Loucy (cell line): Measurements from ENCODE around the gene SLC30A3.

Experiments used
- H2AFZ ChIP-seq: fragments of 200-600 bp; sonication (generic); 2 replicates; pipeline ENCODE4 v1.6.0; 2016; ENCODE audit warnings: antibody characterized with exemption, mild to moderate bottlenecking, low read length, moderate library complexity
- H3F3A ChIP-seq: fragments of 200-600 bp; 2 replicates; pipeline ENCODE4 v1.6.0; 2016; ENCODE audit warnings: antibody characterized with exemption, low read depth, mild to moderate bottlenecking
- H3K27me3 ChIP-seq: fragments of 200-600 bp; sonication (generic); 2 replicates; pipeline ENCODE4 v1.6.1; 2014; ENCODE audit warnings: low read length, mild to moderate bottlenecking; ENCODE audit not compliant: insufficient read depth, poor library complexity, severe bottlenecking
- H3K36me3 ChIP-seq: fragments of 200-600 bp; sonication (generic); 2 replicates; pipeline ENCODE4 v1.6.1; 2016; ENCODE audit warnings: low read length; ENCODE audit not compliant: insufficient read depth
- H3K4me1 ChIP-seq: fragments of 200-600 bp; sonication (generic); 2 replicates; pipeline ENCODE4 v1.5.1; 2014; ENCODE audit warnings: low read length, mild to moderate bottlenecking; ENCODE audit not compliant: insufficient read depth, poor library complexity, severe bottlenecking
- H3K4me2 ChIP-seq: fragments of 200-600 bp; sonication (generic); 2 replicates; pipeline ENCODE4 v1.6.0; 2014; ENCODE audit warnings: antibody characterized with exemption, low read length, low read depth, mild to moderate bottlenecking; ENCODE audit not compliant: poor library complexity, severe bottlenecking
- H3K4me3 ChIP-seq: fragments of 200-600 bp; sonication (generic); 2 replicates; pipeline ENCODE4 v1.5.1; 2014; ENCODE audit warnings: low read length, mild to moderate bottlenecking, mixed read lengths; ENCODE audit not compliant: poor library complexity, severe bottlenecking
- H3K79me2 ChIP-seq: fragments of 200-600 bp; sonication (generic); 2 replicates; pipeline ENCODE4 v1.6.1; 2014; ENCODE audit warnings: low read length; ENCODE audit not compliant: insufficient read depth
- H3K9ac ChIP-seq: fragments of 200-600 bp; sonication (generic); 2 replicates; pipeline ENCODE4 v1.6.0; 2014; ENCODE audit warnings: mild to moderate bottlenecking, low read depth, low read length, moderate library complexity; ENCODE audit not compliant: poor library complexity, severe bottlenecking
- H3K9me2 ChIP-seq: fragments of 200-600 bp; sonication (generic); replicated peaks from 2 replicates; pipeline ENCODE4 v1.6.1; 2016; ENCODE audit warnings: low read depth, low read length, mixed read lengths
- H3K9me3 ChIP-seq: fragments of 200-600 bp; sonication (generic); 2 replicates; pipeline ENCODE4 v1.6.1; 2014; ENCODE audit warnings: mild to moderate bottlenecking, antibody characterized with exemption, low read length, low read depth; ENCODE audit not compliant: insufficient read depth
- H4K20me1 ChIP-seq: fragments of 200-600 bp; sonication (generic); 2 replicates; pipeline ENCODE4 v1.6.0; 2014; ENCODE audit warnings: antibody characterized with exemption, low read length, mild to moderate bottlenecking; ENCODE audit not compliant: insufficient read depth, poor library complexity, severe bottlenecking
- CTCF ChIP-seq: fragments of 200-600 bp; sonication (generic); conservative IDR thresholded peaks from 2 replicates; pipeline ENCODE4 v1.5.1; 2014; ENCODE audit warnings: mild to moderate bottlenecking, antibody characterized with exemption, low read length
- EZH2phosphoT487 ChIP-seq: fragments of 200-600 bp; IDR thresholded peaks from 2 replicates; pipeline ENCODE4 v1.6.1; 2018; ENCODE audit warnings: antibody characterized with exemption, mild to moderate bottlenecking, moderate library complexity, borderline replicate concordance

The SLC30A3 gene

DNA sequence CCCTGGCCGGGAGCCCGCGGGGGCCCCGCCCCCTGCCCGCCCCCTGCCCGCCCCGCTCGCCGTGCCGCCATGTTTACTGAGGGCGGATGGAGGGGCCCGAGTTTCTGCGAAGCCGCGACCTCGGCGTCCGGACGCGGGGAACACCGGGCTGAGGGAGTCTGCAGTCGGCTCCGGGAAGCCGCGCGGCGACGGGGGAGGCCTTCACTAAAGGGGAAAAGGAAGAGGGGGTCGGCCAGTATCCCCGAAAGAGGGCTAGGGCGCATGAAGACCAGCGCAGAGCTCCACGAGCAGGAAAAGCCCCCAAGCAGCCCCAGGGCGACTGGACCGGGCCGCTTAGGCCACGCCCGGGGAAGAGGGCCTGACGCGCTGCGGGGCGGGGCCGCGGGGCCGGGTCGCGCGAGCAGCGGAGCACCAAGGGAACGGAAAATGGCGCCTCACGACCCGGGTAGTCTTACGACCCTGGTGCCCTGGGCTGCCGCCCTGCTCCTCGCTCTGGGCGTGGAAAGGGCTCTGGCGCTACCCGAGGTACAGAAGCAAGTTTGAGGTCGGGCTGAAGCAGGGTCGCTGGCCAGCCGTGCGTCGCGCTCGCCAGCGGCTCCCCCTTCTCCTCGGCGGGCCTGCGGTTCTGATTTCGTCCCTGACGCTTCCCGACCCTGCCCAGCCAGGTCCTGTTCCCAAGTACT is 50.8 kb downstream of the SLC30A3 start, which contains the start of the genes ATRAID and SLC5A6:
Gene ATRAID, plus strand, starts transcription at position 99 of the 683 bp plus-strand sequence. Its CDS starts 328 bp downstream, at position 427.
Gene SLC5A6, minus strand, starts transcription at position 326 of the 683 bp plus-strand sequence. CDS start 4,618 bp downstream, outside the sequence.
- Histone ChIP-seq H3F3A (no peaks in the 10 kb centered on the region), H3K9me3 (no peaks in the 10 kb centered on the region), H3K9me2 (no peaks in the 10 kb centered on the region), H2AFZ (peak within 1 kb of the TSS; percentile 90), H3K36me3 (no peaks in the 10 kb centered on the region), H3K27me3 (no peaks in the 10 kb centered on the region), H3K79me2 (peaks cover 48% of the 10 kb centered on the region), H3K4me1 (peaks cover 34% of the 10 kb centered on the region), H3K9ac (peak within 1 kb of the TSS; percentile 95), H3K4me3 (peak within 1 kb of the TSS; percentile 88), H4K20me1 (no peaks in the 10 kb centered on the region), H3K4me2 (peak within 1 kb of the TSS; percentile 90)
- TF ChIP-seq EZH2phosphoT487 (no peak), CTCF (no peak)

DNA sequence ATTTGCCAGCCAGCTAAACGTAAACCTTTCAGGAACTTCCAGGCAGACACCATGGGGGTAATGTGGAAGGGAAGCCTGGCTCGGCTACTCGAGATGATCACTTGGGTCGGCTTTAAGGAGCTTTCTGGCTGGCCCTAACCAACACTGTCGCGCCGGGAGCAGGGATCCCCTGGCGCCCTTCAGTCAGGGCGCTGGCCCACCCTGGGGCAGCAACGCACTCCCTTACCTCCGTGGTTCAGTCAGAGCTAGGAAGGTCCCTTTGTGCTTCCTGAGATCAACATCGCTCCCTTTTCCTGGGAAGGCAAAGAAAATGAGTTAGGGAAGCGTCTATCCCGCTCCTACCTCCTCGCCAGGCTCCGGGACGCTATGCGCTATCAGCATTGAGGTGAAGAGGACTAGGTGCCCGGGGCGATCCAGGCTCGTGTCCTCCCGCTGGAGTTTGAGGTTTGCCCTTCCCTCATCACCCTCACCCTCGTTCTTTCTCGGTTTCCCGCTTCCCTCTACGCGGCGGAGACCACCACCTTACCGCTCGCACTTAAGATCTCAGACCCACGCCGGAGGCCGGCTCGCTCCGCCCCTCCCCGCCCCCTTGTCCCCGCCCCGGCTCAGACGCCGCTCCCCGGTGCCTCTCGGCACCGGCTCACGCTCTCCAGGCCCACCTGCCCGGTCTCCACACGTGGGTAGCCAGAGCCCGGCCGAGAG is 51.5 kb downstream of the SLC30A3 start:
- H3K9ac ChIP-seq = peak overlapping the region; percentile 95
- peaks cover 27% of the 10 kb centered on the region for H3K4me1 ChIP-seq
- no peaks in the 10 kb centered on the region for H3F3A ChIP-seq
- peaks cover 5% of the 10 kb centered on the region; the same call in 1 of the 2 replicates for H3K36me3 ChIP-seq
- H3K9me2 ChIP-seq = no peaks in the 10 kb centered on the region
- peak overlapping the region; percentile 85 for H3K4me2 ChIP-seq
- H2AFZ ChIP-seq = peak overlapping the region; percentile 90
- H4K20me1 ChIP-seq = no peaks in the 10 kb centered on the region
- H3K79me2 ChIP-seq = peaks cover 48% of the 10 kb centered on the region
- no peaks in the 10 kb centered on the region for H3K27me3 ChIP-seq
- no peaks in the 10 kb centered on the region for H3K9me3 ChIP-seq
- no peak for TF ChIP-seq EZH2phosphoT487
- no peak for TF ChIP-seq CTCF
- peak overlapping the region; percentile 88 for H3K4me3 ChIP-seq

DNA sequence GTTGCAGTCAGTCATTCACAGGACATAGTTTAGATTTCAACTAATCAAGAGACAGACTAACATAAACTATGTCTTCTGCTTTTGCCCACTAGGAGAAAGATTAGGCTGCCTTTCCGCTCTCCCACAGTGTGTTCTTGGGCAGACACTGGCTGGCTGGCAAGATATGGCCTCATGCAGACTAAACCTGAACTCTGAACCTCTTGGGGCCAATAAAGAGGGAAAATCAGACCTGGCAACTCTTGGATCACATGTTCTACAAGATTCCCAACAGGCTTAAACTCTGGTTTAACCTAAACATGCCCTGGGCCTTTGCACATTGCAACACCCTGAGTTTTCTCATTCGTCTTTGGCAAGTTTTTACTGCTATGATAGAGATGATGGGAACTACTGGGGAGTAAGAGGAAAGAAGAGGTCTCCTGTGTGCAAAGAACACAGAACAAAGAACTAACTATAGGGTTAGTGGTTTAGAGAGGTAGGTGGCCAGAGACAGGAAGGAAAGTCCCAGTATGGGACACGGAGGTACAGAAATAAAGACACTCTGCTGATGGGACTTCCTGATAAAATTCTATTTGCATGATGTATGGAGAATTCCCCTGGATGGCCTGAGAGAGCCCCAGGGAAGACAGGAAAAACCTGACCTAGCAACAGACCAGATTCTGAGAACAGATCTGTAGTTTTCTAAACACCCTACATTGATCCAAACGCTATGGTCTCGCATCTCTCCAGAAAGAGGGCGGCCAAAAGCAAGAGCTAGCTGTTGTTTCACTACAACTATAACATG is 53.0 kb downstream of the SLC30A3 start:
- Histone ChIP-seq H3K9ac (peak overlapping the region; percentile 44), H3K9me2 (no peaks in the 10 kb centered on the region), H2AFZ (no peak overlapping the region), H3K4me3 (peak overlapping the region; percentile 40), H3K36me3 (peaks cover 16% of the 10 kb centered on the region; the same call in 1 of the 2 replicates), H3K4me1 (peaks cover 25% of the 10 kb centered on the region), H3K9me3 (no peaks in the 10 kb centered on the region), H3K79me2 (peaks cover 48% of the 10 kb centered on the region), H3F3A (no peaks in the 10 kb centered on the region), H4K20me1 (no peaks in the 10 kb centered on the region), H3K27me3 (no peaks in the 10 kb centered on the region), H3K4me2 (peak overlapping the region; percentile 60)
- TF ChIP-seq EZH2phosphoT487 = no peak
- no peak for TF ChIP-seq CTCF
